GM12864 (cell line): Measurements from ENCODE around the gene ARHGAP29.
"Not testable (repeated sequence)": the region's sequence is repeated elsewhere in the genome, so short reads cannot be mapped to it uniquely, and the experiment has no call there.

Experiments
- DNase-seq: peaks from one replicate; pipeline ENCODE4 v3.0.0-alpha.2; 2011; ENCODE audit warnings: low read depth
- H3K4me3 ChIP-seq: 2 replicates; pipeline ENCODE4 v1.5.1; 2011; ENCODE audit warnings: mild to moderate bottlenecking, low read depth, low read length, control low read depth
- CTCF ChIP-seq: IDR thresholded peaks from 2 replicates; pipeline ENCODE4 v1.5.1; 2011; ENCODE audit warnings: low read depth, mild to moderate bottlenecking, moderate library complexity, low read length, control low read depth, inconsistent platforms; ENCODE audit errors: missing control alignments

Gene ARHGAP29

GRCh38 chr1:94183197-94183815 lies 54.1 kb downstream of the ARHGAP29 start:
- TF ChIP-seq CTCF = no peak
- H3K4me3 ChIP-seq = no peak overlapping the region
- DNase-seq = no peak

GRCh38 chr1:94182191-94182590 lies 55.2 kb downstream of the ARHGAP29 start:
- no peak for DNase-seq
- TF ChIP-seq CTCF = no peak
- no peak overlapping the region for H3K4me3 ChIP-seq

- no peak for TF ChIP-seq CTCF
- no peak for DNase-seq
- H3K4me3 ChIP-seq = no peak overlapping the region
Measured at GRCh38 chr1:94180650-94181049, 56.7 kb downstream of the ARHGAP29 start.

- TF ChIP-seq CTCF = no peak
- no peak for DNase-seq
- H3K4me3 ChIP-seq = no peak overlapping the region
Measured at GRCh38 chr1:94178901-94179300, 58.5 kb downstream of the ARHGAP29 start.

GRCh38 chr1:94169126-94169525 lies 68.3 kb downstream of the ARHGAP29 start:
- no peak for TF ChIP-seq CTCF
- DNase-seq = no peak
- no peak overlapping the region for H3K4me3 ChIP-seq

- no peak for DNase-seq
- no peak overlapping the region for H3K4me3 ChIP-seq
- no peak for TF ChIP-seq CTCF
Measured at GRCh38 chr1:94165843-94166242, 71.5 kb downstream of the ARHGAP29 start.

- H3K4me3 ChIP-seq, DNase-seq: not testable (repeated sequence)
Measured at GRCh38 chr1:94164885-94165284, 72.5 kb downstream of the ARHGAP29 start.

GRCh38 chr1:94164121-94164520 lies 73.3 kb downstream of the ARHGAP29 start:
- not testable (repeated sequence) for DNase-seq, H3K4me3 ChIP-seq

- not testable (repeated sequence) for DNase-seq, H3K4me3 ChIP-seq
Measured at GRCh38 chr1:94163249-94163648, 74.1 kb downstream of the ARHGAP29 start.
